Stimulated activated CD4-positive, alpha-beta T cell treated with anti-CD3 and anti-CD28 coated beads, TNF-alpha, amount 100 ng/mL, for 48 hours (primary cell): ENCODE results near the gene DUSP2.

ENCODE experiments used
- DNase-seq, 3 donors: peaks; one replicate each; pipeline ENCODE4 v3.0.0-alpha.2; 2020; ENCODE audit warnings: low read depth in 3 of 3

DUSP2 gene

GRCh38 chr2:96131813-96132745 is 13.2 kb downstream of the DUSP2 start:
- no peak for DNase-seq

DNA sequence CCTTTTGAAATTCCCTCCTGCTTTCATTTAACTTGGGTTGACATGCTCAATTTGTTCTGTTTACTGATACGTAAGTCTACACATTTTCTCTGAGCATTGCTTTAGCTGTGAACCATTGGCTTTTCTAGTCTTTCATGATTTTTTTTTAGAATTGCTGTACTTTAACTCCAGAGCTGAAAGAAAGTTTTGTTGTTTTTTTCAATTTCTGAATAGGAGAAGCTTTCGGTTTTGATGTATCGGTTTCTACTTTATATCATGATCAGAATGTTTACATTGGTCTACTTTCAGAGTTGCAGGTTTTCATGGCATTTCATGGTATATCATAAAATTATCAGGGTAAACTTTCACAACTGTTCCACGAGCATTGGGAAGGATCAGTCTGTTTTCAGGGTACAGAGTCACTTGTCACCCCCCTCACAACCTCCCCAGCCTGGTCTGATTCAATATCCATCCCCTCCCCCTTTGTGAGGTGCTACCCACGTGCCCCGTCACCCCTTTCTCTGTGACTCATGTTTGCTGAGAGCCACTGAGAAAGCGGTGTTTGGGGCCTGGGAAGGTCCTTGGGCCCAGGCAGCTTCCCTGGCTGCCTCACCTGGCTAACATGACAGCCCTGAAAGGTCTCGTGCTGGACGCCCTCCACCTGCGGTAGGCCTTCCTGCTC is 14.0 kb downstream of the DUSP2 start:
- DNase-seq = no peak

DNA sequence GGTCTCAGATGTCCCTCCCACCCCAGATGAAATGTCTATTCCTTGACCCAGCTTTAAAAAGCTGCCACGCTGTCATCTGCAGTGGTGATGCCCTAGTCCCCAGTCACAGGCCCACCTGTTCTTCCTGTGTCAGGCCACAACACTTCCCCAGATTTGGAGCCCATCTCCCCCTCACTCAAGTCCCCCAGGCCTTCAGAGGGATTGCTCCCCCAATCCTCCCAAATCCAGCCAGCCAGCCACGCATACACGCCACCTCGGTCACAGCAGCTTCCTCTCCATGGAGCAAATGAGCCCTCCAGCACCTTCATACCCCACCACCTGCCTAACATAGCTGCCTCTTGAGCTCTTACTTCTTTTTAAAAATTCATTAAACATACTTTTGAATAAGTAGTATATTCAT is 14.8 kb downstream of the DUSP2 start:
- no peak for DNase-seq

DNA sequence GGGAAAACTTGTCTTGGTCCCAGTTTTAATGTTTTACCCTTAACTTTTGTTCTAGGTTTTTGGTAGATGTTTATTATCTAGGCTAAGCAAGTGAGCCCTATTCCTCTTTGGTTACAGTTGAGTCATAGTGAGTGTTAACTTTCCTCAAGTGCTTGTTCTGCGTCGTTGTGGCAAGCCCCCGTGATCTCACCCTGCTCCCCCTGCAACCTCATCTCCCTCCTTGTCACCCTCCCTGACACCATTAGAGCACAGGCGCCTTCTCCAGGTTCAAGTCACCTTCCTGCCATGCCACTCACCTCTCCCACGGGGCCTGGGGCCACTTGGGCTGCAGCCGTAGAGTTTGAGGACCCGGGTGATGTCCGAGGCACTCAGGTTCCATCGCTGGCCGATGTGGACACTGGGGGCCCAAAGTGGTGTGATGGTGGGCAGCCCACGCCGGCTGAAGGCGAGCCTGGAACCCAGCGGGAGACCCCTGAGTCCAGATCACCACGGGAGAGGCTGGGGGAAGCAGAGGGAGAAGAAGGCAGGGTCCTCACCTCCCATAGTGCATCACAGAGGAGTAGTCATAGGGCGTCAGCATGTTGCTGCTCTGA is 15.6 kb downstream of the DUSP2 start:
- DNase-seq = no peak

GRCh38 chr2:96128456-96128855 is 16.8 kb downstream of the DUSP2 start:
- no peak for DNase-seq

GRCh38 chr2:96124406-96125265 is 20.6 kb downstream of the DUSP2 start:
- DNase-seq = no peak

DNA sequence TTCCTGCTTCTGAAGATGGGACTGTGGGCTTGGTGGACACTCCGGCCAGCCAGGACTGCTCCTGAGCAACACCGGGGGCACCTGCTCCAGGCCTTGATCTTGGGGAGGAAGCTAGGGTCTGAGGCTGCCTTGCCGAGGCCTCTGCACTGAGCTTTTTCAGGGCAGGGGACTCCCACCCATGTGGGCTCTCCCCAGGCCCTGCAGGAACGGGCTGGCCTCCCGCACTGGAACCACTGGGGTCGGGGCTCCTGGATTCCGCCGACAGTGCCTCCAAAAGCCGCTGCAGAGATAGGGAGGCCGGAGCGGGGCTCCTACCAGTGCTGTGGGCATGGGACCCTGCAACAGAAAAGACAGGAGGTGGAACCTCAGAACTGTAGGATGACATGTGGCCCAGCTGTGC is 21.3 kb downstream of the DUSP2 start:
- no peak for DNase-seq

GRCh38 chr2:96123290-96123689 is 21.9 kb downstream of the DUSP2 start:
- no peak for DNase-seq

DNA sequence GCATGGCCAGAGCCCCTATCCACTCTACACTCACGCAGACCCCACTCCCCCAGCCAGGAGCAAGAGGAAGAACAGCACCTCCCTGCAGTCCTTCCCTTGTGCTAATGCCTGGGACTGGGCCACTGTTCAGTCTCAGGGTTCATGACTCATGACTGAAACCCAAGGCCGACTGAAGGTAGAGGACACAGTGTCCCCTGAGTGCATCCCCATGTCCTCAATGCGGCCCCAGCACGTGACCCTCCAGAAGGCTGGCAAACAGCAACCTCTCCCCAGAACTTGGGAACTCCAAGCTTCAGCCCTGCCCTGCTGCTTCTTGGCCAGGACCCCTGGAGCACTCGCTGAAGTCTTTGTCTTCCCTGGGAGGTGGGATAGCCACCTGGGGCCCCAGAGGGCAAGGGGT is 22.8 kb downstream of the DUSP2 start:
- no peak for DNase-seq

GRCh38 chr2:96121414-96121813 is 23.8 kb downstream of the DUSP2 start:
- DNase-seq = no peak

DNA sequence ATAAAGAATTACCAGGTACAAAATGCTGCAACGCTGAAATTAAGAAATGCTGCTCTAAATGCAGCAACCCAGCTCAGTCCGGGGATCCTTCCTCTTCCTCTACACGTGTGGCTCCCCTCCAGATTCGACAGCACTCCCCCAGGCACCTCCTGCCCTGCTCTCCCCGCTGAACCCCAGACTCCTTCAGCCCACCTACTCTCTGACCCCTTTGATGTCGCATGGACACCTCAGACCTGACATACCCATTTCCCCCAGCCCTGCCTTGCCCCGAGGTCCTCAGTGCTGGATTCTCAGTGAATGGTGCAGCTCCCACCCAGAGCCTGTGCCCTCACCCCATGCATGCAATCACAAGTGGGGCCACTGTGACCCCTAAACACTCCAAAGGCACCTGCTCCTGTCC is 24.2 kb downstream of the DUSP2 start:
- DNase-seq = no peak

DNA sequence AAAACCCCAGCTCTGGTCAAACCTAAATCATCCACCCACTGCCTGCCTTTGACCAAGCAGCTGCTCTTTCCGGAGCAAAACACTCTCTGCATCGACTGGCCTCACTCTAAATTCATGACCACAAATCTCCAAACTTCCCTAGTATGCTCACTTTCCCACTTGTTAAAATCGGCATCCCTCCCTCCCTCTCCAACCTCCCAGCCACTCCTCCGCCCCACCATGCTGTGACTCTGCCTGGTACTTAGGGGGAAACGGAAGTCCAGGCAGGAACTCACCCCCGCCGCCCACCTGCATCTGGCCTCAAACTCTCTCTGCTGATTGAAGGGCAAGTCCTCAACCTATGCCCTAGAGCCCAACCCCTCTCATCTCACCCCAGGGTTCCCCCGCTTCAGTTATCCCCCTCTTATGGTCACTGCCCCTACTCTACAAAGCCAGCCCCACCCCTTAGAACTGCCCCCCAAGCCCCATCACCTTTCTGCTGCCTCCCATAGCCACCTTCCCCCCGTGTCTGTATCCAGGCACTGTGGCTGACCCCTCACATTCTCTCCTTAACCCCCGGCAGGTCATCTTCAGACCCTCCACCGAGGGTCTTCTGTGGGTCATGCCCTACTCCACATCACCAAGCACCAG is 25.0 kb downstream of the DUSP2 start:
- DNase-seq = no peak

- DNase-seq = no peak
Measured at GRCh38 chr2:96119389-96119751, 25.9 kb downstream of the DUSP2 start.

DNA sequence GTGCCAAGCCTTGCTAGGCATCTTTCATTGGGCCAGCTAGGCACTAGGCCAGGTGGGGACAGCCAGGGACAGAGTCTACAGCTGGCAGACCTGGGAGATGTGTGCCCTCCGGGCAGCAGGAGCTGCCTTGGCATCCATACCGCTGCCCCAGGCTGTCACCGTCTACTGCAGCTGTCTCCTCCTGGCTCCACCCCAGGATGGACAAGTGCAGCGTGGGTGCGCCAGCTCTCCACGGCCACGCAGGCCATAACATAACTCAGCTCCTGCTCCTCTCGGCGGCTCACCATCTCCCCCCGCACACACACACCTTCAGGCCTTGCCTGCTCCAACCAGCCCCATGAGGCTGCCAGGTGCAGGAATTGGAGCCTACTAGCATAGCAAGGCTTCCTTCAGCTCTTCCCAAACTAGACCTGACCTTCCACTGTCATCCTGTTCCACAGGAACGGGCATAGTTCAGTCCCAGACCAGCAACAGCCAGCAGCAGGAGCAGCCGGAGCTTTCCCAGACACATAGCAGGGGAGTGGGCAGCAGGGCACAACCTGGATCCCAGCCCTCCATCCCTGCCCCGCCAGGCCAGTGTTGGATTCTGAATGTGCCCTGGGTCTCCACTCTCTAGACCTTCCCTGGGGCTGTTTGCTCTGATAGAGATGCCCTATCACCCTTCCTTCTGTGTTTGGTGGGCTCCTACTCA is 26.4 kb downstream of the DUSP2 start:
- no peak for DNase-seq

GRCh38 chr2:96117701-96118588 is 27.3 kb downstream of the DUSP2 start:
- DNase-seq = no peak

GRCh38 chr2:96116879-96117533 is 28.2 kb downstream of the DUSP2 start:
- peak in 2 of 3 donors; percentile 41 to 67 for DNase-seq

GRCh38 chr2:96116424-96116878 is 28.8 kb downstream of the DUSP2 start, which contains the start of gene ADRA2B:
Gene ADRA2B (minus strand): TSS chr2:96116571. CDS start chr2:96116149, 422 bp downstream.
- peak; percentile 29 to 73 (median 41) for DNase-seq

GRCh38 chr2:96115631-96116423 is 29.4 kb downstream of the DUSP2 start:
- DNase-seq = no peak
